CD4-positive, alpha-beta T cell treated with Interleukin-12 subunit alpha and Interleukin-12 subunit beta, for 1 hour (primary cell): ENCODE data around the gene JDP2.

Experiments
- DNase-seq: peaks from one replicate; pipeline ENCODE4 v3.0.0-alpha.2; 2020

The JDP2 gene

DNA sequence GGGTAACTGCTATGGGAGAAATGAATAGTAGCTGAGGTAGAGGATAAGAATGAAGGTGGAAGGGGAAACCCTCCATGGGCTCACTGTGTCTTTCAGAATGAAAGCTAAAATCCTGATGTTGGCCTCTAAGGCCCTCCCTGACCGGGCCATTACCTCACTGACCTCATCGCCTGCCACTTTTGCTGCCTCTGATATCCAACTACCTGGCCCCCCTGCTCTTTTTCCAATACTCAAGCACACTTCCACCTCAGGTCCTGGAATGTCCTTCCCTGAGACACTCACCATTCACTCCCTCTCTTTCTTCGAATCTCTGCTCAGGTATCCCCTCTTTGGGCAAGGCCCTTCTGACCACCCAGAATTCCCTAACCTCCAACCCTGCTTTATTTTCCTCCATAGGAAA, 93.0 kb downstream of the JDP2 start:
- no peak for DNase-seq

DNA sequence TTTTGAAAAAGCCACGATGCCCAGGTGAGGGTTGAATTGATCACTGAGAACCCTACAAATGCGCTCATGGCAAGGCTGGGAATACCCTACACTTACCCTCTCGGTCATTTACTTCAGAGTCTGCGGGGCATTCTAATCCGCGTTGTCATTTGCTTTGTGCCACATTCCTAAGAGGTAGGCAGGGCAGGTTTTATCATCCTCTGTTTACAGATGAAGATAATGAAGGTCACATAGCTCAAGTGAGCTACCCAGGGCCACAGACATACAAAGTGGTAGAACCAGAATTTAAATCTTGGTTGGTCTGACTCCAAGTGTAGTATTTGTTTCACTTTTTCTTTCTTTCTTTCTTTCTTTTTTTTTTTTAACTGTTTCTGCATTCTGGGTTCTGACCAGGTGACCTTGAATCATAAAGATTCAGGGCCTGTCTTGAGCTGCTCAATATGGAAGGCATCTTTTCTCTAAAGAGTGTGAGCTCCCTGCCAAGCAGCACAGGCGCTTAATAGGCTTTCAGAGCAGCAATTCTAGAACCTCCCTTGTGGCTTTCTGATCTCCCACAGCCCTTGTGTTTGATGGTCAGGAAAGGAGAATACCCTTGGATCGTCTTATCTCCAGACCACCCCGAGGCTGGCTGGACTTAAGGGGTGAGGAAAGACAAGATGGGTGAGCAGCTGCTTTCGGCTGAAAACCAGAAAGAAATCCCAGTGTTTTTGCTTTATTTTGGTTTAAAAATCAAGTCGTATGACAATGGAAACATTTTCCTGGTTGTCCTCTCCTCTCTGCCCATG, 93.8 kb downstream of the JDP2 start:
- no peak for DNase-seq

DNA sequence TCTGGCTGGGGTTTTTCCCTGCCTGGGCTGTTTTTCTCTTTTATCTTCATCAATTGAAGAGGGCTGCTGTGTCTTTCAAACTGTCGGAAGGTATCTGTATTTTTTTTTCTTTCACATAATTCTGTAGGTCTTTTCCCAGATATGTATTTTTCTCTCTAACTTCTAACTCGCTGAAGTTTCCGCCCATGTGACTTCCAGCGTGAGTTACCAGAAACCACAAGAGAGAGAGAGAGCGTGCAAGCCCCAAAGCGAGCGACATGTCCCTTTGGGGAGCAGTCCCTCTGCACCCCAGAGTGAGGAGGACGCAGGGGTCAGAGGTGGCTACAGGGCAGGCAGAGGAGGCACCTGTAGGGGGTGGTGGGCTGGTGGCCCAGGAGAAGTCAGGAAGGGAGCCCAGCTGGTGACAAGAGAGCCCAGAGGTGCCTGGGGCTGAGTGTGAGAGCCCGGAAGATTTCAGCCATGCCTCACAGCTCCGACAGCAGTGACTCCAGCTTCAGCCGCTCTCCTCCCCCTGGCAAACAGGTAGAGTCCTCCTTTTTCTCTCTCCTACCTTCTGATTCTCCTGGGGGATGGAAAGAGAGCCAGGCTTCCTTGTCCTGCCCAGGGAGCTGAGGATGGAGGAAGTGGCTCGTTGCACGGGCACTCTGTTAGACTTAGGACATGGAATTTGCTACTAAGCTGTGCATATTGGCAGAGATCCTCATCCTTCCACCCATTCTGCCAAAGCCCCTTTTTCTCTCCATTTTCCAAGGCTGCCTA, 94.6 kb downstream of the JDP2 start, which contains the start of gene BATF:
Gene BATF (plus strand): TSS at position 246 of the 759 bp plus-strand sequence. CDS start 214 bp downstream, at position 460.
- peak; percentile 84 for DNase-seq

DNA sequence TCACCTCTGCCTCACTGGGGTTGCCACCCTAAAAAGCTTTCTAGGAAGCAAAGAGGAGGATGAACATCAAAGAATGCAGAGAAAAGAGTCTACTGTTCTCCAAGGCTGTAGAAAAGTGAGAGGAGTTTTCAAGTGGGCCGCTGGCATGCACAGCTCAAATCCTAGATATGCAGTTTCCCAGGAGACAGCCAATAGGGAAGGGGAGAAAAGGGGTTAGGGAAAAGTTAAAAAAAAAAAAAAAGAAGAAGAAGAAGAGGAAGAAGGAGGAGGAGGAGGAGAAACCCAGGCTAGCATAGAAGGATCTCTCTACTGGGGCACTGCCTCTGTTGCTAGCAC, 95.1 kb downstream of the JDP2 start:
- DNase-seq, result no peak
